Neutrophil (primary cell): Measurements from ENCODE around the gene ANO2.

Experiments used
- H3K27ac ChIP-seq: fragments of 200-600 bp; sonication (generic); 2 replicates; pipeline ENCODE4 v1.5.1; 2016; ENCODE audit warnings: mild to moderate bottlenecking, moderate library complexity
- H3K27me3 ChIP-seq: fragments of 200-600 bp; sonication (generic); 2 replicates; pipeline ENCODE4 v1.6.0; 2016; ENCODE audit warnings: mild to moderate bottlenecking
- H3K36me3 ChIP-seq: fragments of 200-600 bp; sonication (generic); 2 replicates; pipeline ENCODE4 v1.5.1; 2017
- H3K4me1 ChIP-seq, 2 experiments: fragments of 200-600 bp in 1 of 2; sonication (generic) in 1 of 2; 1 replicate in 1 of 2; 2 replicates in 1 of 2; pipeline versions ENCODE4 v1.5.1 to v1.6.1; 2013 to 2016; ENCODE audit warnings: low read depth in 1 of 2, low read length in 1 of 2, mild to moderate bottlenecking in 1 of 2, moderate library complexity in 1 of 2; ENCODE audit not compliant: control insufficient read depth in 1 of 2, insufficient read depth in 1 of 2
- H3K4me3 ChIP-seq, 2 experiments: fragments of 200-600 bp in 1 of 2; sonication (generic) in 1 of 2; 1 replicate in 1 of 2; 2 replicates in 1 of 2; pipeline ENCODE4 v1.5.1; 2013 to 2016; ENCODE audit warnings: low read depth in 1 of 2, low read length in 1 of 2, mild to moderate bottlenecking in 1 of 2, moderate library complexity in 1 of 2
- H3K9me3 ChIP-seq: fragments of 200-600 bp; sonication (generic); 2 replicates; pipeline ENCODE4 v1.5.1; 2016
- CTCF ChIP-seq: fragments of 200-600 bp; sonication (generic); IDR thresholded peaks from 2 replicates; pipeline ENCODE4 v1.5.1; 2016; ENCODE audit warnings: antibody characterized with exemption

Gene ANO2

GRCh38 chr12:5586201-5586600, 358.9 kb downstream of the ANO2 start:
- H3K27ac ChIP-seq = no peak overlapping the region
- H3K36me3 ChIP-seq = no peaks in the 10 kb centered on the region
- H3K4me1 ChIP-seq = no peaks in the 10 kb centered on the region
- no peak overlapping the region for H3K4me3 ChIP-seq
- TF ChIP-seq CTCF = no peak
- no peaks in the 10 kb centered on the region for H3K27me3 ChIP-seq
- no peaks in the 10 kb centered on the region for H3K9me3 ChIP-seq

- no peaks in the 10 kb centered on the region for H3K4me1 ChIP-seq
- no peaks in the 10 kb centered on the region for H3K27me3 ChIP-seq
- H3K27ac ChIP-seq = no peak overlapping the region
- H3K9me3 ChIP-seq = no peaks in the 10 kb centered on the region
- H3K36me3 ChIP-seq = no peaks in the 10 kb centered on the region
- TF ChIP-seq CTCF = no peak
- no peak overlapping the region for H3K4me3 ChIP-seq
Observed at GRCh38 chr12:5585178-5585577, 359.9 kb downstream of the ANO2 start.

- Histone ChIP-seq H3K27me3 (no peaks in the 10 kb centered on the region), H3K4me1 (no peaks in the 10 kb centered on the region), H3K9me3 (no peaks in the 10 kb centered on the region), H3K27ac (no peak overlapping the region), H3K4me3 (no peak overlapping the region), H3K36me3 (no peaks in the 10 kb centered on the region)
- no peak for TF ChIP-seq CTCF
Observed at GRCh38 chr12:5584412-5585175, 360.5 kb downstream of the ANO2 start.

GRCh38 chr12:5582541-5582940, 362.5 kb downstream of the ANO2 start:
- H3K36me3 ChIP-seq = no peaks in the 10 kb centered on the region
- H3K4me3 ChIP-seq = no peak overlapping the region
- no peaks in the 10 kb centered on the region for H3K4me1 ChIP-seq
- no peak for TF ChIP-seq CTCF
- H3K27me3 ChIP-seq = no peaks in the 10 kb centered on the region
- H3K27ac ChIP-seq = no peak overlapping the region
- no peaks in the 10 kb centered on the region for H3K9me3 ChIP-seq

GRCh38 chr12:5582018-5582417, 363.0 kb downstream of the ANO2 start:
- no peak for TF ChIP-seq CTCF
- Histone ChIP-seq H3K36me3 (no peaks in the 10 kb centered on the region), H3K4me1 (no peaks in the 10 kb centered on the region), H3K9me3 (no peaks in the 10 kb centered on the region), H3K27ac (no peak overlapping the region), H3K27me3 (no peaks in the 10 kb centered on the region), H3K4me3 (no peak overlapping the region)
